Type B pancreatic cell (in vitro differentiated cells): Measurements from ENCODE around the gene EMILIN1. TPM values are rescaled to one million over a fixed set of nuclear protein-coding genes. Genes with fewer than 3 reads are reported as not detected.

Source experiments
- DNase-seq: peaks from one replicate; pipeline ENCODE4 v3.0.0; 2021; ENCODE audit warnings: mixed read lengths; ENCODE audit not compliant: unreplicated experiment; ENCODE audit errors: extremely low spot score
- H3K27ac Mint-ChIP-seq: 2 replicates; pipeline ENCODE4 v1.8.0; 2021; ENCODE audit warnings: mild to moderate bottlenecking, mixed read lengths
- H3K27me3 Mint-ChIP-seq: 2 replicates; pipeline ENCODE4 v1.8.0; 2021; ENCODE audit warnings: mixed read lengths
- H3K36me3 Mint-ChIP-seq: 2 replicates; pipeline ENCODE4 v1.8.0; 2021; ENCODE audit warnings: mixed read lengths
- H3K4me1 Mint-ChIP-seq: one replicate; pipeline ENCODE4 v1.8.0; 2021; ENCODE audit warnings: mixed read lengths; ENCODE audit not compliant: unreplicated experiment
- H3K4me3 Mint-ChIP-seq: 2 replicates; pipeline ENCODE4 v1.8.0; 2021; ENCODE audit warnings: mild to moderate bottlenecking, mixed read lengths
- H3K9me3 Mint-ChIP-seq: 2 replicates; pipeline ENCODE4 v1.8.0; 2021; ENCODE audit warnings: mixed read lengths
- long read RNA-seq: library from polyadenylated mRNA; unstranded; transcript quantifications from one replicate; pipeline ENCODE4 v2.0.0, GENCODE V29; 2020
- total RNA-seq: library from RNA; stranded (reverse); gene quantifications from 2 replicates; pipeline ENCODE4 v1.2.1, GENCODE V29; 2021; ENCODE audit warnings: low replicate concordance
- TF ChIP-seq, protein P1 (sequence below): fragments of 200-600 bp; sonication (generic); conservative IDR thresholded peaks from 2 replicates; pipeline ENCODE4 v1.5.0; 2021; ENCODE audit warnings: antibody characterized with exemption, mild to moderate bottlenecking

The EMILIN1 gene
- total RNA-seq: 2.7 and 60.7 TPM in 2 replicates
- long read RNA-seq: 0 reads

DNA sequence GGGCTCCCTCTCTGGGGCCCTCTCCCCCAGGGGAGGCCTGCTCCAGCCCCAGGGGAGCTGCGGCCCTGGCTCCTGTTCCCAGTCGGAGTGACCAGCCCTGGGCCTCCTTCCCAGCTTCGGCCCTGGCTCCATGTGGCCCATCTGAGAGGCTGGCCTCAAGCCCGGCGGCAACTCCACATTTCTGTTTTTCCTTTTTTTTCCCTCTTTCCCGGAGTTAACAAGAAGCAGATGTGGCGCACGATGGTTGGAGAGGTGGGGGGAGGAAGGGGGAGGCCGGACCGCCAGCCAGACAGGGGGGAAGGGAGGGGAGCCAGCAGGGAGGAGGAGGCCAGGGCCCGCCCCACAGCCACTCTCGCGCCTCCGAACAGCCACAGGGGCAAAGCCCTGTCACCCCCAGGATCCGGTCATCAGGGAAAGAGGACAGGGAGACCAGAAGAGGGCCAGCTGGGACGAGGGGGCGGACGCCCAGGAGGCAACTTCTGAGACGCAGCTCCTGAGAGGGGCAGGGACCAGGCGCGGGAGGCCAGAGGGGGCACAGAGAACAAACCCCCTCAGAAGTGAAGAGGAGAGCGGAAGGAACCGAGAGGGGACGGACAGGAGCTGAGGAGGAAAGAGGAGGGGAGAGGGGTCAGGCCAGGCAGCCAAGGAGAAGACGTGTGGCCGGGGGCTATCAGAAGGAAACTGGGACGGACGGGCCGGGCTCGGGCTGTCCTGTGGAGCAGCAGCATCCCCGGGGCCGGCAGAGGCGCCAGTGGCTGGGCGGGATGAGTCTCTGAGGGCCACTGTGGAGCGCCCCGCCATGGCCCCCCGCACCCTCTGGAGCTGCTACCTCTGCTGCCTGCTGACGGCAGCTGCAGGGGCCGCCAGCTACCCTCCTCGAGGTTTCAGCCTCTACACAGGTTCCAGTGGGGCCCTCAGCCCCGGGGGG is at the start of gene EMILIN1:
Gene EMILIN1, plus strand, starts transcription at position 349 of the 928 bp plus-strand sequence. Its CDS starts 451 bp downstream, at position 800.
- TF ChIP-seq, protein P1, sequence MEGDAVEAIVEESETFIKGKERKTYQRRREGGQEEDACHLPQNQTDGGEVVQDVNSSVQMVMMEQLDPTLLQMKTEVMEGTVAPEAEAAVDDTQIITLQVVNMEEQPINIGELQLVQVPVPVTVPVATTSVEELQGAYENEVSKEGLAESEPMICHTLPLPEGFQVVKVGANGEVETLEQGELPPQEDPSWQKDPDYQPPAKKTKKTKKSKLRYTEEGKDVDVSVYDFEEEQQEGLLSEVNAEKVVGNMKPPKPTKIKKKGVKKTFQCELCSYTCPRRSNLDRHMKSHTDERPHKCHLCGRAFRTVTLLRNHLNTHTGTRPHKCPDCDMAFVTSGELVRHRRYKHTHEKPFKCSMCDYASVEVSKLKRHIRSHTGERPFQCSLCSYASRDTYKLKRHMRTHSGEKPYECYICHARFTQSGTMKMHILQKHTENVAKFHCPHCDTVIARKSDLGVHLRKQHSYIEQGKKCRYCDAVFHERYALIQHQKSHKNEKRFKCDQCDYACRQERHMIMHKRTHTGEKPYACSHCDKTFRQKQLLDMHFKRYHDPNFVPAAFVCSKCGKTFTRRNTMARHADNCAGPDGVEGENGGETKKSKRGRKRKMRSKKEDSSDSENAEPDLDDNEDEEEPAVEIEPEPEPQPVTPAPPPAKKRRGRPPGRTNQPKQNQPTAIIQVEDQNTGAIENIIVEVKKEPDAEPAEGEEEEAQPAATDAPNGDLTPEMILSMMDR: no peak
- Mint-ChIP-seq H3K27me3 (peaks cover 21% of the 10 kb centered on the region), H3K9me3 (no peaks in the 10 kb centered on the region), H3K36me3 (peaks cover 5% of the 10 kb centered on the region), H3K4me1 (peaks cover 56% of the 10 kb centered on the region), H3K27ac (peak within 1 kb of the TSS; percentile 63), H3K4me3 (peak within 1 kb of the TSS; percentile 86)
- DNase-seq: no peak

DNA sequence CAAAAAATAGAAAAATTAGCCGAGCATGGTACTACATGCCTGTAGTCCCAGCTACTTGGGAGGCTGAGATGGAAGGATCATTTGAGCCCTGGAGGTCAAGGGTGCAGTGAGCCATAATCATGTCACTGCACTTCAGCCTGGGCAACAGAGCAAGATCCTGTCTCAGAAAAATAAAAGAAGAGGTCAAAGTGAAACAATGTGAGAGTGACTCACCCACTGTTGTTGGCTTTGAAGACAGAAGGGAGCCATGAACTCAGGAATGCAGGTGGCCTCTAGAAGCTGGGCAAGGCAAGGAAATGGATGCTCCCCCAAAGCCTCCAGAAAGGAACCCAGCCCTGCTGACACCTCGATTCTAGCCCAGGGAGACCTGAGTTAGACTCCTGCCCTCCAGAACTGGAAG is 49.4 kb upstream of the EMILIN1 start:
- Mint-ChIP-seq H3K27ac (no peak overlapping the region), H3K4me1 (peaks cover 18% of the 10 kb centered on the region), H3K9me3 (no peaks in the 10 kb centered on the region), H3K27me3 (no peaks in the 10 kb centered on the region), H3K36me3 (peaks cover 11% of the 10 kb centered on the region), H3K4me3 (no peak overlapping the region)
- DNase-seq: no peak
- TF ChIP-seq, protein P1: no peak

DNA sequence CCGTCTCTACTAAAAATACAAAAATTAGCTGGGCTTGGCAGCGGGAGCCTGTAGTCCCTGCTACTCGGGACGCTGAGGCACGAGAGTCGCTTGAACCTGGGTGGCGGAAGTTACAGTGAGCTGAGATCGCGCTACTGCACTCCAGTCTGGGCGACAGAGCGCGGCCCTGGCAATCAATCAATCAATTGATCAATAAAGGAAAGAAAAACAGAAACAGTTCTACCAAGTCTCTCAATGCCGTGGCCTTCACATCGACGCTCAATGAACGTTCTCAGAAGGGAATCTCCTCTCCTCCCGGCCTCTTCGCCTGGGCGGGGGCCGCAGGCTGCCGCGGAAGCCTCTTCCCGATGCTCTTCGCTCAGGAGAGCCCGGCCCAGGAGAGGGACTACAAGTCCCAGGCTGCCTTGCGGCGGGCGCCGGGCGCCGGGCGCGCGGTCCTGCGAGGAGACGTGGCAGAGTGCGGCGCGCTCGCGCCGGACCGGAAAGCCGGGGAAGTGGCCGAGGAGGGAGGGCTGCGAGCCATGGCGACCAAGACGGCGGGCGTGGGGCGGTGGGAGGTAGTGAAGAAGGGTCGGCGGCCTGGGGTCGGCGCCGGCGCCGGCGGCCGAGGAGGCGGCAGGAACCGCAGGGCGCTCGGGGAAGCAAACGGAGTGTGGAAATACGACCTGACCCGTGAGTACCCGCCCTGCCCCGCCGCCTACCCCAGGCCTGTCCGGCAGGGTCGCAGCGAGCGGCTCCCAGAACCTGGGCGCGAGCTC is 45.7 kb upstream of the EMILIN1 start, which contains the start of gene TMEM214:
Gene TMEM214, plus strand, starts transcription at position 471 of the 758 bp plus-strand sequence. Its CDS starts 51 bp downstream, at position 522.
- no peaks in the 10 kb centered on the region for H3K27me3 Mint-ChIP-seq
- TF ChIP-seq, protein P1: peak; percentile 53
- DNase-seq: peak; percentile 91
- H3K9me3 Mint-ChIP-seq: no peaks in the 10 kb centered on the region
- peak within 1 kb of the TSS; percentile 80 for H3K27ac Mint-ChIP-seq
- peaks cover 23% of the 10 kb centered on the region for H3K4me1 Mint-ChIP-seq
- H3K4me3 Mint-ChIP-seq: peak within 1 kb of the TSS; percentile 96
- H3K36me3 Mint-ChIP-seq: peaks cover 19% of the 10 kb centered on the region

DNA sequence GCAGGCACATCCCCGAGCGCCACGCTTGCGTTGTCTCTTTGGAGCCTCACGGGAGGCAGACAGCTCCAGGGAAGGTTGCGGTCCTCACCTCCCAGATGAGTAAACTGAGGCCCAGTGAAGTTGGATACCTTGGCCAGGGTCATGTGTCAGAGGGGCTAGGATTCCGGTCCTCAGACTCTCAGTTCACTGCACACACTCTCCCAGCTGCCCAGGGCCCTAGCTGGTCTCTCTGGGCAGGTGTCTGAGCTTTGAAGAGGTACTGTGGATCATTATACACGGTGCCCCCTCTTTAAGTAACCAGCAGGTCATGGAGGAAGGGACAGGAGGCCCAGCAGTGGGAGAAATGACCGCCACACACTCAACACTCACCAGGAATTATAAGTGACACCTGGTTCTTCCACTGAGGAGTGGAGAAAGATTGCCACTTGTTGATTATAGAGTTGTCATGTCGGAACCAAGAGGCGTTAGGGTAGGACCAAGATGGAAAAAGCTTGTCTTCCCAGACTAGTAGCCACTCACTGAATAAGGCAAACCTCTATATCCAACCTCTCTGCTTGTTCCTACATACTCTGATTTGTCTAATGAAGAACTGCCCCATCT is 45.1 kb upstream of the EMILIN1 start:
- peaks cover 23% of the 10 kb centered on the region for H3K4me1 Mint-ChIP-seq
- peak overlapping the region; percentile 96 for H3K4me3 Mint-ChIP-seq
- DNase-seq: no peak
- peak overlapping the region; percentile 71 for H3K27ac Mint-ChIP-seq
- TF ChIP-seq, protein P1: peak; percentile 5
- no peaks in the 10 kb centered on the region for H3K9me3 Mint-ChIP-seq
- no peaks in the 10 kb centered on the region for H3K27me3 Mint-ChIP-seq
- peaks cover 19% of the 10 kb centered on the region for H3K36me3 Mint-ChIP-seq

DNA sequence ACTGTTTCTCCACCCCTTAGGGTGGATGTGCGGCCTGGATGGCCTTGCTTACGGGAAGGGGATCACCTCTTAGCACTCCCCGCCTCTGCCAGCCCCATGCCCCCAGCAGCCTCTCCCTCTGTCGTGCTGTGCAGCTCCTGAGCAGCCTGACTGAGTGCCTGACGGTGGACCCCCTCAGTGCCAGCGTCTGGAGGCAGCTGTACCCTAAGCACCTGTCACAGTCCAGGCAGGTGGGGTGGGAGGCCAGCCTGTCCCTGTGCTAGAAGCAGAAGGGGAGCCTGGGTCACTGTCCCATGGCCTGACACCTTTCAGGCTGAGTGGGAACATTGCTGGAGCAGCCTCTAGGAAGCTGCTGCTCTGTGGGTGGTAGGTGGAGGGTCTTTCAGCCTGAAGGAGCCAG is 40.4 kb upstream of the EMILIN1 start:
- Mint-ChIP-seq H3K27me3 (no peaks in the 10 kb centered on the region), H3K4me3 (no peak overlapping the region), H3K4me1 (peaks cover 17% of the 10 kb centered on the region), H3K27ac (no peak overlapping the region), H3K36me3 (peaks cover 29% of the 10 kb centered on the region), H3K9me3 (no peaks in the 10 kb centered on the region)
- TF ChIP-seq, protein P1: no peak
- no peak for DNase-seq
